OCI-M2 (cell line): ENCODE results near the gene LRRC1.

ENCODE experiments used
- DNase-seq: peaks from one replicate; lab custom pipeline; 2025; ENCODE audit not compliant: unreplicated experiment; lab: John Stamatoyannopoulos, UW

Gene LRRC1

DNA sequence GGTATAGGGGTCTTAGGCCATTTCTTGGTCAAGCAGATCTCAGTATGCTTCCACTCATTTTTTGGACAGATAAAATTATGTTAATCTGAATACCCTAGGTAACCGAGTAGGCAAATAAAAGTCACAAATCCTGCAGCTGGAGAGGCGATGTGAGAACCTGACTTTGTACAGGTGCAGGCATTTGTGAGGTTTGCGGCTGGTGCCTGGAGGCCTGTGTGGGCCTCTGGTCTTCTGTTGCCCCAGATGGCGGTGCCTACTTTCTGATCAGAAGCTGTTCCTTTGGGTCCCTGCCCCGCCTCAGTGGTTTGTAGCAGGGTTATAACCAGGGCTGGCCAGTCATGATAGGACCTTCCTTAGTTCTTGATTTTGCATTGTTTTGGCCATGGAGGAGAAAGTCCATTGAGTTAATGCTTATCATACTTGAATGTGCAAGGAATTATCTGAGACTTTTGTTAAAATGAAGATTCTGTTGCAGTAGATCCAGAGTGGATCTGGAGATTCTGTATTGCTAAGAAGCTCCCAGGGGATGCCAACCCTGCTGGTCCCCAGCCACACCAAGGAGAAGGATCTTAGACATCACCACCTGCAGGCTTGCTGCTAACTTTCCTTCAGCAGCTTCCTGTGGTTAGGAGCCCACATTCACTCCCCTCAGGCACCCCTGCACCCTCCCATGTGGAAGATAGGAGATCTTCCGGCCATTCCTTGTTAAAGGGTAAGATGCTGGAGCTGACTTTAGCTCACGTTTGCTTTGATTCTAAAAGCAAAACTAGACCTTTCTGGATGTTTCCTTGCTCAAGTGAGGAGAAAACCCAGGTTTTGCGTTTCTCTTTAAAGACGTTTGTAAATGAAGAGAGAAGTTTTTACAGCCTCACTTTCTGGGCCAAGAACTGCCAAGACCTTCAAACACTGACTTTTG is 50.7 kb downstream of the LRRC1 start:
- DNase-seq, result no peak

DNA sequence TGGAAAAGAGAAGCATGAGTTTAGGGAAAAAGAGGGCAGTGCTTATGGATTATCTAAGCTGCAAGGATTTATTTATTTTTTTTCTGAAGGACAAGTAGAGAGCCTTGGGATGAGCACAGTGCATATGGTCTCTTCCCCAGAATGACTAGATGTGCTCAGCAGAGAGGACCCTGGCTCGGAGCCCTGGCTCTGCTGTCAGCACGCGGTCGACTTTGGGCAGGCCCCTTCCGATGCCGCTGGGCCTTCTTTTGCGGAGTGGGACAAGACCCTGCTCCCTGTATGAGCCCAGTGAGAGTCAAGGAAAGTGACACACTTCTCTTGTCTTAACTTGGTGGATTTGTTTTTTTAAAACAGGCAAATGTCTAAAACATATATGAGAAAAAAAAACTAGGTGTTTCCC is 51.4 kb downstream of the LRRC1 start:
- DNase-seq, result no peak

GRCh38 chr6:53847796-53848314 is 53.0 kb downstream of the LRRC1 start:
- no peak for DNase-seq

- no peak for DNase-seq
Observed at GRCh38 chr6:53850527-53850926, 55.7 kb downstream of the LRRC1 start.

DNA sequence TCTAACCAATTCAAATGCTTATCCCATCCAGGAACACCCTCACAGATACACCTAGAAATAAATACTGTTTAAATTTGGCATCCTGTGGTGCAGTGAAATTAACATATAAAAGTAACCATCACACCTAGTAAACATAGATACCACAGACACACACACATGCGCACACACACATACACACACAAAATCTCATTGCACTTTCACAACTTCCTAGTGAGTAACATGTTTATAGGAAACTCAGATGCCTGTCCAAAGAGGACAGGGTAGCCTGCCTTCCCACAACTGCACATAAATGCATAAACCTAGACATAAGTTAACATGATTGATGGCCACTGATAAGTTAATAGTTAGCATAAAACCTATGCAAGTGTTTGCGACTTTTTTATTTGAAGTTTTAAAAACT is 56.8 kb downstream of the LRRC1 start:
- no peak for DNase-seq

GRCh38 chr6:53852805-53853204 is 58.0 kb downstream of the LRRC1 start:
- no peak for DNase-seq

DNA sequence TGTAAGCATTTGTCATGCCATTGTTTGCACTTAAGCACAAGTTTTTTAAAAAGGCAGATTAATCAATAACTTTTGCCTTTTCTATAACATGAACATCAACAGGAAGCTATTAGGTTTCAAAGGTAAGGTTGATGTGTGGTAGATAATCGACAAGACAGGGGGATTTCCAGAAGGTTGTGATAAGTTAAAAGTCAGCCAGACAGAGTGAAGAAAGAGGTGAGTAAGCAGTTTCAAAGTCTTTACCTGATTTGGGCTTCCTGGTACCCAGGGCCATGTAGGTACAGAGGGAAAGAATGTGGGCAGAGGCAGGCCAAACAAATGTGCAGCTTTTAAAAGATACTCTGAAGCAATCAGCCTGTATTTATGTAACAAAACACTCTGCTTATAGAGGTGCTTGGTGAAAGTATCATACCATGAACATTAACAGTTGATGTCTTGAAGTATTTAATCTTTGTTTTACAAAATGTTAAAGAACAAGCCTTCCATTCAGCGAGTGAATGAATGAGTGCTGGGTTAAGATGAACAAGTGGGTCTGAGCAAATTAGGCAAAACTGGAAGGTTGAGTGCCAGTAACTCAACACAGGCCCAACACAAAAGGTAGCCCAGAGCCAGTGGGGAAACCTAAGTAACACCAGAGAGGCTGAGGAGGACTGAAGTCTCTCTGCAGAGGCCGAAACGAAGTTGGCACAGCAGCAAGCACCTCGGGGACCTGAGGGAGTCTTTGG is 60.2 kb downstream of the LRRC1 start:
- no peak for DNase-seq

GRCh38 chr6:53855940-53856339 is 61.1 kb downstream of the LRRC1 start:
- no peak for DNase-seq

DNA sequence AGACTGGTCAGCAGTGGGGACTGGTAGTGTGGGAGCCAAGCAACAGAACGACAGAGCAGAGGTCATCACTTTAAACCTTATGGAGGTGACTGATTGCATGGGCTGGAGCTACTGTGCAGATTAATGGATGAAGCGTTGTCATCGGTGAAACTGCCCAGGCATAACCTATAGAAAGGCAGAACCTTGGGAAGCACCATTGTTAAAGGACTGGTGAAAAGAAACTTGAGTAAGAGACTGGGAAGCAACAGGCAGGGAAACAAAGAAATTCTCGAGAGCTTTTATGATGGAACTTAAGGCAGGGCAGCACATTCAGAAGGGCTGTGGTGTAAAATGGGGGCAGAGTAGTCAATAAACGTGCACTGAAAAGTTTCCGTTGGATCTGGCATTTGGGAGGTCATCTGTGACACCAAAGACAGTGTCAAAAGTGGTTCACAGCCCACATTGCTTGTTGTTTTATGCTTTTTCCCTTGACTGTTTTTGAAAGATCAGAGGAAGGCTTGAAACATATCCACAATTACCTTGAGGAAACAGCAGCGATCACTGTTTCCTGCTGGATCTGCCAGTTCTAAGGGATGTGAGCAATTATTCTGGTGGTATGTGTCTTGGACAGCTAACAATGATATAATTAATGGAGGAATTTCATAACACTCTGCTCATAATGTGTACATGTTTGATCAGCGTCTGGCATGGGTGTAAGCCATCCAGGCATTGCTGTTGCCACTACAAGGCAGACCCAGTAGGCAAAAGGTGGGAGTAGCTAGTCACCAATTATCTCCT is 62.7 kb downstream of the LRRC1 start:
- DNase-seq, result no peak

DNA sequence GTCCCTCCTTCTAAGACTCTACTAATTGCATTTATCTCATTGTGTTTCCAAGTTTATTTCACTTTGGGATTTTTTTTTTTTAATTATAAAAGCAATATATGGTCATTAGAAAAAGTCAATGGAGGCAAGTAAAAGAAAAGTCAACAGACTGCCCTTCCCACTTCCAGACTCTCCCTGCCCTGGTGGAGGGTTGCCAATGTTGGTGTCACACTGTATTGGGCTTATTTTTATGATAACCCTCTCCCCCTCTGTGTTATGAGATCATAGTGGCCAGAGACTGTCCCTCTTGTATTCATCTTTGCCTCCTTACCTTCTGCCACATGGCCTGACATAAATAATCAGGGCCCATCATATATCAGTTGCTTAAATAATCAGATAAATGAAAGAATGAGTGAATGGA is 63.4 kb downstream of the LRRC1 start:
- no peak for DNase-seq

DNA sequence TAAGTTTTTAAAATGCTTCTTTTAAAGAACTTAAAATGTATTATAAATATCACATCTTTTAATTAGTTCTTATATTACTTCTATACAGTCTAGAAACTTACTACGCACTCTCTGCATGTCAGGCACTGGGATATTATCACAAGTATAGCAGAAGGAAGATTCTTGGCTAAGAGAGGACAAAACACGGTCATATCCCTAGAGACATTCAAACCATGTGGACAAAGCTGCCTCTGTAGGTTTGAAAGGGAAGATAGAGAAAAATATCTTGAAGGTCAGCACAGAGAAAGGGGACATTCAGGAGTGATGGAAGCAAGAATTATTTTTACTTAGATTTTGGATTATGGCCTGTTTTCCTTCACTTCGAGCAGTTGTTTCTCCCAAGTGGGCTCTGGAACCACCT is 64.1 kb downstream of the LRRC1 start:
- no peak for DNase-seq

- no peak for DNase-seq
Observed at GRCh38 chr6:53860511-53860910, 65.7 kb downstream of the LRRC1 start.

GRCh38 chr6:53861518-53861917 is 66.7 kb downstream of the LRRC1 start:
- DNase-seq, result no peak

DNA sequence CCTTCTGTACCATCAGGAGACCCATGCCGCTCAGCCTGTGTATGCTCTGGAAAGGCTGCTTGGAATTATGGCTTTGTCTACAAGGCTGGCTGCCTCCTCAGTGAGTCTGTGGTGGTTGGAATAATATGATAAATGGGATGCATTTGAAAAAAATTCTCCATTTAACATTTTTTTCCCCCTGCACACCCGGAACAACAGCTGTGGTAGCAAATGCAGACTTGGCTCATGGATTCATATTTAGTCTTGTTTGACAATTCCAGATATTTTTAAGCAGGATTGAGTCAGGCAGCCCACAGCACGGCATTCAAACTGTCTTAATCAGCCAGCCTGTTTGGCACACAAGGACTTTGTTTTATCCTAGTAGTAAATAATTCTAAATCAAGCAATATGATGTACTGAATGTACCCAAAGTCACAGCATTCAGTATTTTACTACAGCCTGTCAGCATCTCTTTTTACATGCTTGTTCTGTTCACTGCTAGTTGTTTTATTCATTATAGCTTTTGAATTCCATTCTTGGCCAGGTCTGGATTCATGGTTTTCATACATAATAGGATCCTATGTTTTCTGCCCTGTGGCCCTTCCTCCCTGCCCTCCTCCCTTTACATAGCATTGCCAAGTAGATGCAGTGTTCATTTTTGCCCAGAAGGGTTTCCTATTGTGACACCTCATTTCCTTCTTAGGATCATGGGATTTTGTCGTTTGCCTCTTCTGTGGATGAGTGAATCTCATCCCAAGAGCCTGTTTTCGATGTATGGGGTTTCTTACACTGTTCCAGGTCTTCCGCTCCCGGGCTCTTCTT is 68.1 kb downstream of the LRRC1 start:
- DNase-seq, result no peak

DNA sequence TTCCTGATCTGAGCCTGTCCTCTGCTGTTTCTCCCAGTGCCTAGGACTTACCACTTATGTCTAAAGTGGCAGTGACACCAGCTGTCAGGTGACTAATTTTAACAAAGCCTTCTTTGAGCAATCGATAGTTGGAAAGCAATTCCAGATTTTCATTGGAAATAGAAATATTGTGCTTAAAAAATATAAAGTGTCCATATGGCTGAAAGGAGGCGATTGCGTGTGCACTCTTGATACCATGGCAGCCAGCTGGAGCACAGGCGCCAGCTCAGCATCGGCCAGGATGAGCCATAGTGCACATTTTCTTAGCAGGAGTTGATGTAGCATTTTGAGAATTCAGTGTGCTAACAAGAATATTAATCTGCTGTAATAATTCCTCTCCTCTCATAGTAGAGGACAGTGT is 70.0 kb downstream of the LRRC1 start:
- no peak for DNase-seq

- DNase-seq, result no peak
Observed at GRCh38 chr6:53866226-53866625, 71.4 kb downstream of the LRRC1 start.

DNA sequence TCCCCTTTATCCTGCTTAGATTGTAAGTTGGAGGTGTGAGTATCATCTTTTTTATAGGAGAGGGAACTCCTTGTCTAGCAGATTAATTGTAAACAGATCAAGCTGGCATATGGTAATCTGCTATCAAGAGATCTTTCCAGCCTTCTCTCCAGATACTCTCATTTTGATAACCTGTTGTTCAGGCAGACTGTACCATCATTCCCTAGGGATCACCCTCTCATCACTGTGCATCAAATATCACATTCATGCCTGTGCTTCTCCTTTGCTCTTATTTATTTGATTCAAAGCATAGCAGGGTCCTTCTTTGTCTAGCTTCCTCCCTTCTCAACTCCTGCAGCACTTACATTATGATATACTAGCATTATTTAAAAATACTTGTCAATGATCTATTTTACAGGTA is 73.8 kb downstream of the LRRC1 start:
- DNase-seq, result no peak

GRCh38 chr6:53869964-53870363 is 75.2 kb downstream of the LRRC1 start:
- no peak for DNase-seq

DNA sequence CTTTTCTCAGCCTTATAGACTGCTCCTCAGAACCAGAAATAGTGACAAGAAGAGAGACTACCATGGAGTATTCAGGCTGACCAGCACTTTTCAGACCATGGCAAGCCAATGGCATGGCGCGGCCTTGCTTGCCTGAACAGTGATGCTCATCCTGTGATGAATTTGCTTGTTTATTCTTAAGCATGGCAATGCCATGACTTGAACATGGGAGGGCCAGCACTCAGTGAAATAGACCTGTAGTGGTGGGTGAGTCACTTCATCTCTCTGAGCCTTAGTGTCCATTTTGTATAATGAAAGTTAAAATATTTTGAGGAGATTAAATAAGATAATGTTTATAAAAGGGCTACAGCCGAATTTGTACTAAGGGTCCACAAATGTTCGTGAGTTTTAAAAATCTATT is 79.1 kb downstream of the LRRC1 start:
- no peak for DNase-seq

- no peak for DNase-seq
Observed at GRCh38 chr6:53874964-53875363, 80.2 kb downstream of the LRRC1 start.

DNA sequence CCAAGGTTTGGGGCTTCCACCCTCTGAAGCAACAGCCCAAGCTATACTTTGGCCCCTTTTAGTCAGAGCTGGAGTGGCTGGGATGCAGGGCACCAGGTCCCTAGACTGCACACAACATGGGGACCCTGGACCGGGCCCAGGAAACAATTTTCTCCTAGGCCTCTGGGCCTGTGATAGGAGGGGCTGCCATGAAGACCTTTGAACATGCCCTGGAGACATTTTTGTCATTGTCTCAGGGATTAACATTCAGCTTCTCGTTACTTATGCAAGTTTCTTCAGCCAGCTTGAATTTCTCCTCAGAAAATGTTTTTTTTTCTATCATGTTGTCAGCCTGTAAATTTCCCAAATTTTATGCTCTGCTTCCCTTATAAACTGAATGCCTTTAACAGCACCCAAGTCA is 82.3 kb downstream of the LRRC1 start:
- no peak for DNase-seq
